B cell (primary cell): ENCODE data around the gene CR1. TPM values are rescaled to one million over a fixed set of nuclear protein-coding genes. Genes with fewer than 3 reads are reported as not detected.

Experiments used
- ATAC-seq: fragments of 200-7000 bp; cut with Tn5 transposase; one replicate; pipeline ENCODE4 v1.10.0; 2021; ENCODE audit warnings: low read depth, mild to moderate bottlenecking, moderate number of reproducible peaks, moderate library complexity
- CTCF ChIA-PET: fragments of 350-600 bp; sonication (Branson Sonifier 250); formaldehyde crosslinking; loops from one replicate; lab custom pipeline; 2021; ENCODE audit warnings: antibody characterized with exemption, inconsistent platforms; lab: Charles Lee
- POLR2A ChIA-PET: fragments of 350-600 bp; sonication (Branson Sonifier 250); formaldehyde crosslinking; loops from one replicate; lab custom pipeline; 2021; ENCODE audit warnings: antibody characterized with exemption; lab: Charles Lee
- DNase-seq: peaks from one replicate; pipeline ENCODE4 v3.0.0; 2013
- H2AFZ ChIP-seq: 2 replicates; pipeline ENCODE4 v1.6.1; 2012; ENCODE audit warnings: mild to moderate bottlenecking, low read depth, low read length; ENCODE audit not compliant: insufficient read depth, poor library complexity, severe bottlenecking
- H3K27ac ChIP-seq, 2 donors: 1 replicate in 1 of 2; 2 replicates in 1 of 2; pipeline ENCODE4 v1.5.1; 2012 to 2013; ENCODE audit warnings: low read length in 2 of 2, mild to moderate bottlenecking in 2 of 2, moderate library complexity in 1 of 2
- H3K27me3 ChIP-seq, 4 experiments: fragments of 200-600 bp in 1 of 4; sonication (generic) in 1 of 4; replicated peaks in 1 of 4; 1 replicate in 2 of 4; 2 replicates in 2 of 4; pipeline versions ENCODE4 v1.6.1 to v1.7.0; 2013 to 2016; ENCODE audit warnings: low read length in 3 of 4, mild to moderate bottlenecking in 2 of 4, mixed read lengths in 1 of 4, moderate library complexity in 1 of 4; ENCODE audit not compliant: insufficient read depth in 4 of 4, control insufficient read depth in 3 of 4; ENCODE audit errors: control extremely low read depth in 1 of 4
- H3K36me3 ChIP-seq, 2 experiments: replicated peaks in 1 of 2; 1 replicate in 1 of 2; 2 replicates in 1 of 2; pipeline versions ENCODE4 v1.6.1 to v1.7.1; 2013; ENCODE audit warnings: low read length in 1 of 2; ENCODE audit not compliant: insufficient read depth in 2 of 2, control insufficient read depth in 1 of 2; ENCODE audit errors: control extremely low read depth in 1 of 2, extremely low read depth in 1 of 2
- H3K4me1 ChIP-seq, 2 donors: fragments of 200-600 bp in 1 of 2; sonication (generic) in 1 of 2; 1 replicate in 1 of 2; 2 replicates in 1 of 2; pipeline versions ENCODE4 v1.5.1 to v1.6.1; 2013 to 2017; ENCODE audit warnings: low read length in 2 of 2; ENCODE audit not compliant: control insufficient read depth in 2 of 2, insufficient read depth in 2 of 2
- H3K4me2 ChIP-seq: replicated peaks from 2 replicates; pipeline ENCODE3; 2012; ENCODE audit warnings: mild to moderate bottlenecking, low read depth, low read length; ENCODE audit not compliant: poor library complexity, severe bottlenecking
- H3K4me3 ChIP-seq, 5 experiments: fragments of 200-600 bp in 1 of 5; sonication (generic) in 1 of 5; 1 replicate in 3 of 5; 2 replicates in 2 of 5; pipeline versions ENCODE4 v1.5.1 to v1.7.0; 2011 to 2016; ENCODE audit warnings: low read length in 4 of 5, mild to moderate bottlenecking in 4 of 5, low read depth in 2 of 5, control low read depth in 1 of 5, moderate library complexity in 1 of 5; ENCODE audit not compliant: insufficient read depth in 1 of 5; ENCODE audit errors: control extremely low read depth in 1 of 5, extremely low read depth in 1 of 5
- H3K79me2 ChIP-seq: fragments of 200-600 bp; sonication (generic); one replicate; pipeline ENCODE4 v1.6.0; 2016; ENCODE audit warnings: low read length; ENCODE audit not compliant: control insufficient read depth, insufficient read depth
- H3K9ac ChIP-seq: fragments of 200-600 bp; sonication (generic); 2 replicates; pipeline ENCODE4 v1.6.1; 2017; ENCODE audit warnings: mild to moderate bottlenecking, low read length, moderate library complexity
- H3K9me3 ChIP-seq, 3 donors: one replicate each; pipeline versions ENCODE4 v1.6.1 to v1.7.1; 2013; ENCODE audit warnings: low read length in 2 of 3; ENCODE audit not compliant: control insufficient read depth in 2 of 3, insufficient read depth in 1 of 3; ENCODE audit errors: control extremely low read depth in 1 of 3
- H4K20me1 ChIP-seq: 2 replicates; pipeline ENCODE4 v1.6.0; 2012; ENCODE audit warnings: mild to moderate bottlenecking, low read length; ENCODE audit not compliant: insufficient read depth, control insufficient read depth, poor library complexity, severe bottlenecking
- H3K27ac Mint-ChIP-seq: one replicate; pipeline ENCODE4 v1.8.0; 2021; ENCODE audit warnings: mixed read lengths
- H3K27me3 Mint-ChIP-seq: one replicate; pipeline ENCODE4 v1.8.0; 2021; ENCODE audit warnings: mixed read lengths
- H3K4me1 Mint-ChIP-seq: one replicate; pipeline ENCODE4 v1.8.0; 2021; ENCODE audit warnings: mixed read lengths
- H3K4me3 Mint-ChIP-seq: one replicate; pipeline ENCODE4 v1.8.0; 2021; ENCODE audit warnings: mixed read lengths
- H3K9me3 Mint-ChIP-seq: one replicate; pipeline ENCODE4 v1.8.0; 2022; ENCODE audit warnings: mixed read lengths; ENCODE audit not compliant: insufficient read depth
- EZH2 ChIP-seq: IDR thresholded peaks from 2 replicates; pipeline ENCODE4 v1.6.1; 2012; ENCODE audit warnings: borderline replicate concordance, low read depth, mild to moderate bottlenecking, moderate library complexity, low read length; ENCODE audit not compliant: insufficient read depth, poor library complexity, severe bottlenecking
- WGBS: methylation state at CpG from one replicate; pipeline ENCODE4 v1.1.5; 2013; ENCODE audit warnings: missing lambda C conversion rate; ENCODE audit not compliant: insufficient coverage; 5-methylcytosine and 5-hydroxymethylcytosine counted together
- intact Hi-C: fragments of 100-400 bp; cut with micrococcal nuclease; formaldehyde crosslinking; loops from one replicate; pipeline ENCODE4 v1.10.0; 2022
- polyA plus RNA-seq: library from polyadenylated mRNA; depleted of rRNA; stranded (reverse); fragments of >200 nt; gene quantifications from 2 replicates; pipeline ENCODE4 v1.2.3, GENCODE V29; 2012
- total RNA-seq, 2 donors: library from RNA; stranded (reverse); fragments of 120-200 nt in 1 of 2; gene quantifications; 1 replicate in 1 of 2; 2 replicates in 1 of 2; pipeline versions ENCODE4 v1.2.3 to v1.2.4, GENCODE V29; 2013 to 2022
- TF ChIP-seq, protein P1 (sequence below): fragments of 200-600 bp; IDR thresholded peaks from one replicate; pipeline ENCODE4 v1.8.0; 2022; ENCODE audit warnings: antibody characterized with exemption, mild to moderate bottlenecking

The CR1 gene
- total and polyA plus RNA-seq, 2 donors (not counting 1 experiment from before 2014, with no cell fraction given): 26.4 to 36.7 TPM

DNA sequence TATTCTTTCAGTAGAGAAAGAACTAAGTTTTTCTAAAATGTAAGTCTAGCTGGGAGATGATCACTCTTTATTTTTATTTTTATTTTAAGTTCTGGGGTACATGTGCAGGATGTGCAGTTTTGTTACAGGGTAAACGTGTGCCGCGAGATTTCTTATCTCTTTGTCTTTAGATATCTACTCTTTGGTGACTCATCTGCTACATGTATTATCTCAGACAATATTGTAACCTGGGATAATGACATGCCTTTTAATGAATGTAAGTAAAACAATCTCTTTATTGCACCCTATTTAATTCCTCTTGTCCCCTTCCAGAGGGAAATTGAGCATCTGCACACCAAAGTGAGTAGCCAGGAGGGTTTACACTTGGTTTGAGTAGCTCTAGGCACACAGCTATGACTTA is 32.4 kb upstream of the CR1 start:
- ChIA-PET POLR2A (interaction anchor here (0.7 kb wide), 1 partner anchor 8 kb away, joined by 3 read pairs; no protein-coding TSS in a partner anchor), CTCF (interaction anchor here (1.1 to 2.4 kb wide), 3 partner anchors 8 to 33 kb away, joined by 4 to 9 read pairs (median 4); partner anchors contain the start of gene CR2)
- Mint-ChIP-seq H3K9me3 (no peaks in the 10 kb centered on the region), H3K4me1 (peaks cover 56% of the 10 kb centered on the region), H3K27me3 (no peaks in the 10 kb centered on the region), H3K4me3 (no peak overlapping the region), H3K27ac (no peak overlapping the region)
- no peak overlapping the region for H3K4me3 ChIP-seq
- H3K4me2 ChIP-seq: no peak overlapping the region
- H3K36me3 ChIP-seq: peaks cover 0 to 30% of the 10 kb centered on the region in 2 experiments
- H3K79me2 ChIP-seq: peaks cover 82% of the 10 kb centered on the region
- no CpG with 5 or more reads among the region's 3 CpGs for WGBS
- H2AFZ ChIP-seq: no peak overlapping the region
- intact Hi-C loops: no loop called here
- ATAC-seq (no peak), DNase-seq (no peak)
- TF ChIP-seq, protein P1, sequence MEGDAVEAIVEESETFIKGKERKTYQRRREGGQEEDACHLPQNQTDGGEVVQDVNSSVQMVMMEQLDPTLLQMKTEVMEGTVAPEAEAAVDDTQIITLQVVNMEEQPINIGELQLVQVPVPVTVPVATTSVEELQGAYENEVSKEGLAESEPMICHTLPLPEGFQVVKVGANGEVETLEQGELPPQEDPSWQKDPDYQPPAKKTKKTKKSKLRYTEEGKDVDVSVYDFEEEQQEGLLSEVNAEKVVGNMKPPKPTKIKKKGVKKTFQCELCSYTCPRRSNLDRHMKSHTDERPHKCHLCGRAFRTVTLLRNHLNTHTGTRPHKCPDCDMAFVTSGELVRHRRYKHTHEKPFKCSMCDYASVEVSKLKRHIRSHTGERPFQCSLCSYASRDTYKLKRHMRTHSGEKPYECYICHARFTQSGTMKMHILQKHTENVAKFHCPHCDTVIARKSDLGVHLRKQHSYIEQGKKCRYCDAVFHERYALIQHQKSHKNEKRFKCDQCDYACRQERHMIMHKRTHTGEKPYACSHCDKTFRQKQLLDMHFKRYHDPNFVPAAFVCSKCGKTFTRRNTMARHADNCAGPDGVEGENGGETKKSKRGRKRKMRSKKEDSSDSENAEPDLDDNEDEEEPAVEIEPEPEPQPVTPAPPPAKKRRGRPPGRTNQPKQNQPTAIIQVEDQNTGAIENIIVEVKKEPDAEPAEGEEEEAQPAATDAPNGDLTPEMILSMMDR: no peak
- no peak for TF ChIP-seq EZH2
- peaks cover 34 to 53% of the 10 kb centered on the region in 2 donors for H3K4me1 ChIP-seq
- no peaks in the 10 kb centered on the region for H3K9me3 ChIP-seq
- H3K9ac ChIP-seq: no peak overlapping the region
- no peaks in the 10 kb centered on the region for H4K20me1 ChIP-seq
- H3K27me3 ChIP-seq: no peaks in the 10 kb centered on the region
- no peak overlapping the region for H3K27ac ChIP-seq

DNA sequence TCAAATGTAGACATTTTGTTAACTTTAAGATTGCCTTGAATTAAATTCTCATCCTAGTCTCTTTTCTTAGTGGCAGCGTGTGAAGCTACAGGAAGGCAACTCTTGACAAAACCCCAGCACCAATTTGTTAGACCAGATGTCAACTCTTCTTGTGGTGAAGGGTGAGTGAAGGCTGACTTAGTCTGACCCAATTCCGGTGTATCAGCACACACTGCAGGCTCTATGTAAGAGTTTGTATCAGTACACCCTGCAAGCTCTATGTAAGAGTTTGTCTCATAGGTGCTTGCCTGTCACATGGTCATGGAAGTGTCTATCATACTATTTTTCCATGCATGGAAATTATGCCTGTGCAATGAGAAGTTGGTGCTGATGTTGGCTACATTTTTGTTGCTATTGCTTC is 25.0 kb upstream of the CR1 start:
- Histone ChIP-seq H3K27me3 (no peaks in the 10 kb centered on the region), H3K79me2 (peaks cover 20% of the 10 kb centered on the region), H3K36me3 (peaks cover 3 to 84% of the 10 kb centered on the region in 2 experiments), H3K4me2 (no peak overlapping the region), H3K9me3 (no peaks in the 10 kb centered on the region), H2AFZ (no peak overlapping the region), H3K27ac (no peak overlapping the region), H4K20me1 (no peaks in the 10 kb centered on the region), H3K4me1 (peaks cover under 1 to 1% of the 10 kb centered on the region in 2 donors), H3K9ac (no peak overlapping the region), H3K4me3 (no peak overlapping the region)
- ATAC-seq (no peak), DNase-seq (no peak)
- POLR2A ChIA-PET: no interaction called here
- TF ChIP-seq EZH2: no peak
- TF ChIP-seq, protein P1: no peak
- Mint-ChIP-seq H3K27me3 (no peaks in the 10 kb centered on the region), H3K27ac (peak overlapping the region; percentile 64), H3K4me1 (peaks cover 3% of the 10 kb centered on the region), H3K4me3 (no peak overlapping the region), H3K9me3 (no peaks in the 10 kb centered on the region)
- CTCF ChIA-PET: interaction anchor here (1.0 to 1.5 kb wide), 4 partner anchors 9 to 17 kb away, joined by 3 read pairs; partner anchors contain the start of gene CR2
- whole genome bisulfite sequencing: 100% methylated on average over 1 of the region's 2 CpGs
- intact Hi-C loops: no loop called here
